Stimulated activated CD4-positive, alpha-beta T cell treated with anti-CD3 and anti-CD28 coated beads, TNF-alpha, amount 100 ng/mL, for 48 hours (primary cell): ENCODE data around the gene BRCA1.
"Not testable (repeated sequence)": the region's sequence is repeated elsewhere in the genome, so short reads cannot be mapped to it uniquely, and the experiment has no call there.

ENCODE experiments used
- DNase-seq, 3 donors: peaks; one replicate each; pipeline ENCODE4 v3.0.0-alpha.2; 2020; ENCODE audit warnings: low read depth in 3 of 3

The BRCA1 gene

DNA sequence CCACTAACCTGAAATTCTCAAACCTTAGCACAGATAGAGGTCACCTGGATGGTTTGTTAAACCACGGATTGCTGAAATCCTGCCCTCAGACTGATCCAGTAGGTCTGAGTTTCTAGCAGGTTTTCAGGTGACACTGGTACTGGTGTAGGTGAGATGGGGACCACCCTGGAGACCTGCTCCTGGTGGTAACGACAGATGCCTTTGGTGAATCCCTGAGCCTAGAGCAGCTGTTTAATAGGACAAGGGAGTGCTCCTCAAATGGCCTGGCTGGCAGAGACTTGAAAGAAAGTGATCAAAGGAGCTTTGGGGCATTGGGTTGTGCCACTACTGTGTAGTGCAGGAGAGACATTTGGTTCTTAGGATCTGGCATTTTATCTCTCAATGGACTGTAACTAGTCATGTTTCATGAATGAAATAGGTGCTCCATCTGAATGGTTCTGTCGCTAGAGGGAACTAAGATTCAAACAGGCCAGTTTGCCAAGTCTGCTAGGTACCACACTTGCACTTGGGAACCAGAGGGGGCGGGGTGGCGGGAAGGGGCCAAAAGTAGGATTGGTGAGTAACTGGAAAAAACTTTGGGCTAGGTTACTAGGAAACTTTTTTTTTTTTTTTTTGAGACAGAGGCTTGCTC is 121.5 kb downstream of the BRCA1 start:
- no peak for DNase-seq

DNA sequence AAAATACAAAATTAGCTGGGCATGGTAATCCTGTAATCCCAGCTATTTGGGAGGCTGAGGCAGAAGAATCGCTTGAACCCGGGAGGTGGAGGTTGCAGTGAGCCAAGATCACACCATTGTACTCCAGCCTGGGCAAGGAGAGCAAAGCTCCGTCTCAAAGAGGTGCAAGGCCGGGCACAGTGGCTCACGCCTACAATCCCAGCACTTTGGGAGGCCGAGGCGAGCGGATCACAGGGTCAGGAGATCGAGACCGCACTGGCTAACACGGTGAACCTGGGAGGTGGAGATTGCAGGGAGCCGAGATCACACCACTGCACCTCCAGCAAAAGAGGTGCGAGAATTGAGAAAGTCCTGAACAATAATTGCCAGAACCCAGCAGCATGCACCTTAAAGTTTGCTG is 124.3 kb downstream of the BRCA1 start:
- not testable (repeated sequence) for DNase-seq

DNA sequence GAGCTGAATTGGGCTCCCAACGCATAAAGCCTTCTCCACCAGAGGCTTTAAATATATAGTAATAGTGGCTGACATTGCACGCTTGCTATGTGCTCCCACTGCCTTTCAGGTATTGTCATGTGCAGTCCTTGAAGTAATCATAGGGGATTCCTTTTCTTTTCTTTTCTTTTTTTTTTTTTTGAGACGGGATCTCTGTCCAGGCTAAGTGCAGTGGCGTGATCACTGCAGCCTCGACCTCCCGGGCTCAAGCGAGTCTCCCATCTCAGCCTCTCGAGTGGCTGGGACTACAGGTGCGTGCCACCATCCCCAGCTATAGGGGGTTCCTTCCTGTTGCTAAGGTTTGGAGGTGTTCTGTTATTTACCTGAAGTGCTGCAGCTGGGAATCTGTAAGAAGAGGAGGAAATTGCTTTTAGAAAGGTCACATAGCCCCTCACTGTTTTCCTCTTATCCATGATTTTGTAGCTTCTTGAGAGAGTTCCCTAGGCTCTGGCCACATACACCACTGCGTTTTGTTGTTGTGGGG is 126.1 kb downstream of the BRCA1 start:
- DNase-seq, result no peak

DNA sequence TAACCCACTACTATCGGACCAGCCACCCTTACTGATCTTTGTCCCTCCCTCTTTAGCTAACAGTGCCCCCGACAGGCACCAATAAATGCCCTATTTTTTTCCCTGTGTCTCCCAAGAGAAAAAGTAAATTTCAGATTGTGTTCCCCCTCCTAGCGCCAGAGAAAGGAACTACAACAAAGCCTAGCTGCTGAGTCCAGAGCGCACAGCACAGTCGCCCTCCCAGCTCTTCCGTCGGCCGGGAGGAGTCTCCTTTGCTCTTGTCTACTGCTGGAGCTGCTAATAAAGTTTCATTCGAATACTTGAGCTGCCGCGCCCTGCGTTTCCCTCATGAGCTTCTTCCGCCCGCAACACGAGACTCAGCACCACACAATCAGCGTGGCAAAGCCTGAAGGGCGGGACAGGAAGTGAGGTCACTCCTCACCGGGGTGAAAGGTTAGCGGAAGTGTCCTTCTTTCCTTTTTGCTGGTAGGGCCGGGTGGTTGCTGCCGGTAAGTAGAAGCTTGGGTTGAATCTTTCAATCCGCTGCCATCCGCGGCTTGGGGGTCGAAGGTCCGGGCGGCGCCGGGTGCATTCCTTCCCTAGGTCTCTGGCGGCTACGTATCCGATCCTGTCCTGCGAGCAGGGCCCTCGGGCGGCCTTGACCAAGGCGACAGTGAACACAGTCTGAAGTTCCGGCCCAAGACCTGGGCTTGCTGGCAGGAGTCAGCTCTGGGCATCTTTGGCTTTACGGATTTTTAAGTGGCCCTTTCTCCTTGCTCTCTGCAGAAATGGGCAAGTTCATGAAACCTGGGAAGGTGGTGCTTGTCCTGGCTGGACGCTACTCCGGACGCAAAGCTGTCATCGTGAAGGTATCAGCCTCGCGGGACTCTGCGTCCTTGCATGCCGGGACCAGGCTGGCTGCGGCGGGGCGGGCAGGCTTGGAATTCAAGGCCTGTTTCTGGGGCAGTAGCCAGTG is 126.9 kb downstream of the BRCA1 start, which contains the start of gene RPL27:
Gene RPL27, plus strand, starts transcription at position 436 of the 955 bp plus-strand sequence. Its CDS starts 332 bp downstream, at position 768.
- DNase-seq, result peak; percentile 91 to 95 (median 91)

DNA sequence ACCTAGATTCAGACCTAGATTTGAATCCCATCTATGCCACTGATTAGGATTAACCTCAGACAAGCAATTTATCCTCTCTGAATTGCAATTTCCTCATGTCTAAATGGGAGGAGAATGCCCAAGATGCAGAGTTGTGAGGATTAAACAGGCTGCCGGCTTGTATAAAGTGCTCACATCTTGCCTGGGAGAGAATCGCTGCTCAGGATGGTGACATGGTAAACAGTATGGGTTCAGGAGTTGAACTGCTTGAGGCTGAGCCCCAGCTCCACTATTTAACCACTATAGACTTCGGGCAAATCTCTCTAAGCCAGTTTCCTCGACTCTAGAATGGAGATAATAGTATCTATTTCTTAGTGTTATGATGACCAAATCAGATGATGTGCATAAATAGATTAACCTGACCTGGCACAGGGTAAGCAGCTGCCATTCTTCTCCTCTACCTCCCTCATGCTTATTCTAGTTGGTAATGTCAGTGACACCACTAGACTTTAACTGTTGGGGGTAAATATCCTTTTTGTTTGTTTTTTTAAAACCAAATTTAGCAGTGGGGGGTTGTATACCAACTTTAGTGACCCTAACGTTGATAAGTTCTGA is 127.7 kb downstream of the BRCA1 start:
- DNase-seq, result no peak
